DND-41 (cell line): ENCODE data around the gene DIP2B.

Experiments used
- ATAC-seq: fragments of 200-7000 bp; cut with Tn5 transposase; 3 replicates; pipeline ENCODE4 v1.9.1; 2021; ENCODE audit warnings: low read depth; ENCODE audit not compliant: insufficient read depth
- DNase-seq: peaks from one replicate; pipeline ENCODE4 v3.0.0-alpha.2; 2020
- H2AFZ ChIP-seq: 2 replicates; pipeline ENCODE4 v1.6.0; 2012; ENCODE audit warnings: low read depth, low read length
- H3K27ac ChIP-seq: 2 replicates; pipeline ENCODE4 v1.5.1; 2012; ENCODE audit warnings: low read length, inconsistent platforms
- H3K27me3 ChIP-seq: fragments of 200-600 bp; sonication (generic); 2 replicates; pipeline ENCODE4 v1.6.0; 2012; ENCODE audit warnings: low read length, mild to moderate bottlenecking, inconsistent platforms; ENCODE audit not compliant: insufficient read depth, poor library complexity
- H3K36me3 ChIP-seq: 2 replicates; pipeline ENCODE4 v1.5.1; 2012; ENCODE audit warnings: low read length, inconsistent platforms; ENCODE audit not compliant: insufficient read depth
- H3K4me1 ChIP-seq: 2 replicates; pipeline ENCODE4 v1.5.1; 2012; ENCODE audit warnings: mild to moderate bottlenecking, low read length; ENCODE audit not compliant: insufficient read depth
- H3K4me2 ChIP-seq: 2 replicates; pipeline ENCODE4 v1.6.0; 2012; ENCODE audit warnings: mild to moderate bottlenecking, moderate library complexity, low read length, inconsistent platforms; ENCODE audit not compliant: insufficient read depth
- H3K4me3 ChIP-seq, 2 experiments: fragments of 200-600 bp in 1 of 2; shearing (Covaris generic) in 1 of 2; 2 replicates each; pipeline ENCODE4 v1.5.1; 2012 to 2016; ENCODE audit warnings: inconsistent platforms in 2 of 2, low read length in 2 of 2, mild to moderate bottlenecking in 2 of 2, low read depth in 1 of 2, moderate library complexity in 1 of 2
- H3K79me2 ChIP-seq: 2 replicates; pipeline ENCODE4 v1.6.0; 2012; ENCODE audit warnings: low read length, inconsistent platforms; ENCODE audit not compliant: insufficient read depth
- H3K9ac ChIP-seq: 2 replicates; pipeline ENCODE4 v1.6.0; 2012; ENCODE audit warnings: low read depth, mild to moderate bottlenecking, inconsistent platforms, low read length, moderate library complexity
- H3K9me3 ChIP-seq: 2 replicates; pipeline ENCODE4 v1.5.1; 2012; ENCODE audit warnings: low read length, moderate library complexity, mild to moderate bottlenecking, inconsistent platforms; ENCODE audit not compliant: insufficient read depth, severe bottlenecking
- H4K20me1 ChIP-seq: 2 replicates; pipeline ENCODE4 v1.6.0; 2012; ENCODE audit warnings: low read length; ENCODE audit not compliant: insufficient read depth
- CTCF ChIP-seq: IDR thresholded peaks from 2 replicates; pipeline ENCODE4 v1.5.1; 2012; ENCODE audit warnings: borderline replicate concordance, low read length, moderate library complexity, mild to moderate bottlenecking; ENCODE audit not compliant: poor library complexity, severe bottlenecking; ENCODE audit errors: extremely low read depth
- EZH2 ChIP-seq: IDR thresholded peaks from 3 replicates; pipeline ENCODE4 v1.6.1; 2012; ENCODE audit warnings: borderline replicate concordance, low read depth, mild to moderate bottlenecking, moderate library complexity, low read length, inconsistent platforms; ENCODE audit not compliant: severe bottlenecking

Gene DIP2B

GRCh38 chr12:50584135-50584534, 79.3 kb downstream of the DIP2B start:
- no peak for TF ChIP-seq EZH2
- Histone ChIP-seq H2AFZ (no peak overlapping the region), H3K36me3 (peaks cover 3% of the 10 kb centered on the region; the same call in 1 of the 2 replicates), H3K79me2 (peaks cover 75% of the 10 kb centered on the region), H3K9ac (no peak overlapping the region), H3K4me1 (peaks cover 7% of the 10 kb centered on the region), H3K27me3 (no peaks in the 10 kb centered on the region), H3K4me3 (no peak overlapping the region), H3K4me2 (no peak overlapping the region), H4K20me1 (peaks cover 7% of the 10 kb centered on the region; the same call in 1 of the 2 replicates), H3K9me3 (no peaks in the 10 kb centered on the region), H3K27ac (no peak overlapping the region)
- ATAC-seq, result no peak
- no peak for DNase-seq

GRCh38 chr12:50589650-50590435, 85.1 kb downstream of the DIP2B start:
- Histone ChIP-seq H3K4me2 (peak overlapping the region; percentile 66), H3K4me3 (peak overlapping the region; percentile 15 to 46; a peak in 2 of 4 replicates), H3K9ac (peak overlapping the region; percentile 47), H3K27ac (peak overlapping the region; percentile 80), H3K9me3 (no peaks in the 10 kb centered on the region), H3K36me3 (no peaks in the 10 kb centered on the region; the same call in 1 of the 2 replicates), H3K79me2 (peaks cover 69% of the 10 kb centered on the region), H3K4me1 (peaks cover 20% of the 10 kb centered on the region), H2AFZ (0 out of 2 replicates have a peak overlapping the region, but pooled peaks have one; percentile 24), H4K20me1 (peaks cover 4% of the 10 kb centered on the region; the same call in 1 of the 2 replicates), H3K27me3 (no peaks in the 10 kb centered on the region)
- peak; percentile 19 for TF ChIP-seq CTCF
- no peak for TF ChIP-seq EZH2
- ATAC-seq, result peak; percentile 99
- peak; percentile 72 for DNase-seq

GRCh38 chr12:50590869-50591268, 86.1 kb downstream of the DIP2B start:
- DNase-seq (no peak), ATAC-seq (no peak)
- H3K27me3 ChIP-seq, result no peaks in the 10 kb centered on the region
- H2AFZ ChIP-seq, result no peak overlapping the region
- H3K4me2 ChIP-seq, result no peak overlapping the region
- peaks cover 20% of the 10 kb centered on the region for H3K4me1 ChIP-seq
- TF ChIP-seq EZH2 (no peak), CTCF (no peak)
- H3K4me3 ChIP-seq, result no peak overlapping the region
- H3K9me3 ChIP-seq, result no peaks in the 10 kb centered on the region
- H4K20me1 ChIP-seq, result no peaks in the 10 kb centered on the region; the same call in 1 of the 2 replicates
- H3K27ac ChIP-seq, result peak overlapping the region; percentile 46; the same call in 1 of the 2 replicates
- H3K79me2 ChIP-seq, result peaks cover 68% of the 10 kb centered on the region
- no peaks in the 10 kb centered on the region for H3K36me3 ChIP-seq
- H3K9ac ChIP-seq, result no peak overlapping the region

GRCh38 chr12:50595667-50596066, 90.9 kb downstream of the DIP2B start:
- H3K9ac ChIP-seq, result no peak overlapping the region
- ATAC-seq (no peak), DNase-seq (no peak)
- H3K27me3 ChIP-seq, result no peaks in the 10 kb centered on the region
- H3K4me1 ChIP-seq, result peaks cover 9% of the 10 kb centered on the region
- peaks cover 60% of the 10 kb centered on the region for H3K79me2 ChIP-seq
- H3K4me2 ChIP-seq, result no peak overlapping the region
- H3K9me3 ChIP-seq, result no peaks in the 10 kb centered on the region
- no peaks in the 10 kb centered on the region for H3K36me3 ChIP-seq
- no peak overlapping the region for H3K27ac ChIP-seq
- peaks cover 3% of the 10 kb centered on the region; the same call in 1 of the 2 replicates for H4K20me1 ChIP-seq
- no peak overlapping the region for H3K4me3 ChIP-seq
- no peak overlapping the region for H2AFZ ChIP-seq
- TF ChIP-seq EZH2 (no peak), CTCF (no peak)
